HG02885 (cell line): ENCODE measurements around the gene OCEL1.

Experiments
- ATAC-seq: cut with Tn5 transposase; IDR thresholded peaks from one replicate; pipeline ENCODE4 v1.9.1; 2021; ENCODE audit warnings: mild to moderate bottlenecking; ENCODE audit not compliant: unreplicated experiment, poor library complexity

Gene OCEL1

DNA sequence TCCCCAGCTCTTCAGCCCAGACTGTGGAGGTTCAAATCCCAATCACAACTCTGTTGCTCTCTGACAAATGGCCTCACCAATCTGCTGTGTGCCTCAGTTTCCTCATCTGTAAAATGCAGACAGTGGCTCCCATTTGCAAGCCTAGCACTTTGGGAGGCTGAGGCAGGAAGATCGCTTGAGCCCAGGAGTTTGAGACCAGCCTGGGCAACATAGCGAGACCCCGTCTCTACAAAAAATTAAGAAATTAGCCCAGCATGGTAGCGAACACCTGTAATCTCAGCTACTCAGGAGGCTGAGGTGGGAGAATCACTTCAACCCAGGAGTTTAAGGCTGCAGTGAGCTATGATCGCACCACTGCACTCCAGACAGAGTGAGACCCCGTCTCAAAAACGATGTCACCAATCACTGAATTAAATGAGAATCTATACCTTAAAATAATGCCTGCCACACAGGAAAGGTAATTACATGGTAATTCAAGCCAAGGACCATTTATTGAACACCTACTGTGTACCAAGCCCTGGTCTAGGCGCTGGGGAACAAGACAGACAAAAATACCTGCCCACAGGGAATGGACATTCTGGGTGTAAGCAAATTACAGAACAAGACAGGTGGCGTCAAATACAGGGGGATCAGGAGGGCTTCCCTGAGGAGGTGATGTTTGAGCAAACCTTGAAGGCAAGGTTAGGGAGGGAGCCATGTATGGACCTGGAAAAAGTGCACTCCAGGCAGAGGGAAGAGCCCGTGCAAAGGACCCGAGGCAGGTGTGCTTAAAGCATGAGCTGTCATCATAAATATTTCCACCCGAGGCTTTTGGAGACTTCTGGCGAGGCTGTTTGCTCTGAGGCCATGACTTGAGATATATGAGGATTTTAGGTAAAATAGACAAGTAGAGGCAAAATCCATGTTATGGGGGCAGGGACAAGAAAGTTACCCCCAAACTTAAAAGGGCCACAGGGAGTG lies 12.0 kb downstream of the OCEL1 start:
- no peak for ATAC-seq

DNA sequence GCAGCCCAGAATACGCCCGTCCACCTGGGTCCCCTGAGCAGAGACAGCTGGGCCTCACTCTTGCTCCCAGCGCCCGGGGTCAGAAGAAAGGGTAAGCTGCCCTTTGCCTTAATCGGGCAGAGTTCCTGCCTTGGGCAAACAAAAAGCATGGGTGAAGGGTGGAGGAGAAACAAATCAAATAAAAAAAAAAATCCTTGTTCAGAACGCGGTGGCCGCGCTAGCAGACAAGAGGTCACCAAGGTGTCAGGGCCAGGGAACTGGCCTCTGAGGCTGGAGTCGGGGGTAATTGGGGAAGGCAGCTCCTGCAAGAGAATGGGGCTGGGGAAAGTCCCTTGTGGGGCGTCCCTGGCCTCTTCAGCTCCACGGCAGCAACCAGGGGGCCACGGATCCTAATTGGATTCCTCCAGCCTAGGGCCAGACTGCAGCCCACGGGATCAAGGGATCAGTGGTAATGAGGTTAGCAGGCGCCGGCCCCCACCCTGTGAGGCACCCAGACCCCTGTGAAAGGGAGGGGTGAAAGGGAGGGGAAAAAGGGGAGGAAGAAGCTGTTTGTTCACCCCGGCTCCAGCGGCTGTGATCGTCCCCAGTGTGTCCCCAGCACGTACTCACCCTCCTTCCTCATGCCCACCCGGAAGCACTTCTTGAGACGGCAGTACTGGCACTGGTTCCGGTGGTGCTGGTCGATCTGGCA lies 14.2 kb downstream of the OCEL1 start:
- no peak for ATAC-seq

DNA sequence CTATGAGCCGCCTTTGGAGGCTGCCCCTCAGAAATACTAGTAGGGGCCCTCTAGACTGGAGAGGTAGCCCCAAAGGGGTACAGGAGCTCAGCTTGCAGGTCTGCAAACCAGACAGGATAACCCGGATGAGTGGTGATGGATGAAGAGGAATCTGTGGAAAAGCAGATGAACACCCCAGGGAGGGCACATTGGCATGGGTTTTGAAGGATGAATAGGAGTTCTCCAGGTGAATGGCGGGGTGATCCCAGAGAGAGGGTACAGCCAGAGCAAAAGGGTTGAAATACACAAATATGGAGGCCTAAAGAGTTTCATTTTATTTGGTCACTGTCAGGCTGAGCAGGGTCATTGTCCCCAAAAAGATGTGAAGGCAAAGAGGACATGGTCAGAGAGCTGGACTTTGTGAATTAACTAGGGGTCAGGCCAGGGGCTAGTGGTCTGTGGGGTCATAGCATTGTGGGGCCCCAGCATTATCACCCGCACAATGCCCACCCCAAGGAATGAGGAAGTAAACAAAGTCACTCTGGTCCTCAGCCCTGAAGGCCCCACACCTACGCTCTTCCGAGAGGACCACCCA lies 14.9 kb downstream of the OCEL1 start:
- ATAC-seq = no peak

DNA sequence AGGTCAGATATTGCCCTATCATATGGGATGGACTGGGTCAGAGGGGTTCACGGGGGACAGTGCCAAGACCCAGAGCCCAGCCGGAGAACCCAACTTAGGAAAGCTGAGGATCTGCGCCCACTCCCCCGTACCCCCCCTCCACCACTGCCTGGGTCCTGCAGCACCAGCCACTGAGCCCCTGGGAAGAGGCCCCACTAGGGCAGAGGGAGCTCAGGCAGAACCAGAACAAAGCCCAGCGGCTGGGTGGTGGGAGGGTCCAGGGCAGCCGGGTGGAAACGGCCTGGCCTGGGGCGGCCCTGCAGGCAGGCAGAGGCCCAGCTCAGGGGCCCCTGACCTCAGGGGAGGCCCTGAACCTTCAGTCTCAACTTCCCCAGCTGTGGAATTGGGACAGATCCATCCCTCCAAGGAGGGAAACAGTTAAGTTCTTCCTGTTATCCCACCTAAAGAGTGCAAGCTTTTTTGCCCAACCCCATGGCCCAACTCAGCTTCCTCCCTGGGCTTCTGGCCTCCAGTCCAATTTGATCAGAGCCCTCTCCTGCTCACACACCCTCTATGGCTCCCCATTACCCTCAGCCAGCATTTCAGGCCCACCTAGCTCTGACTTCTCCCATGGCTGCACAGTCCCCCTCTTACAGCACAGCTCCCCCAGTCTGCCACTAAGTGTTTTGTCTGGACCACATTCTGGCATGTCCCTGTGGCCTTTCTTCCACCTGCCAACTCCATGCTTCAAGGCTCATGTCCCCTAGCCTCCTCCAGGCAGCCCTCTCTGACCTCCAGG lies 16.6 kb downstream of the OCEL1 start:
- ATAC-seq = no peak

DNA sequence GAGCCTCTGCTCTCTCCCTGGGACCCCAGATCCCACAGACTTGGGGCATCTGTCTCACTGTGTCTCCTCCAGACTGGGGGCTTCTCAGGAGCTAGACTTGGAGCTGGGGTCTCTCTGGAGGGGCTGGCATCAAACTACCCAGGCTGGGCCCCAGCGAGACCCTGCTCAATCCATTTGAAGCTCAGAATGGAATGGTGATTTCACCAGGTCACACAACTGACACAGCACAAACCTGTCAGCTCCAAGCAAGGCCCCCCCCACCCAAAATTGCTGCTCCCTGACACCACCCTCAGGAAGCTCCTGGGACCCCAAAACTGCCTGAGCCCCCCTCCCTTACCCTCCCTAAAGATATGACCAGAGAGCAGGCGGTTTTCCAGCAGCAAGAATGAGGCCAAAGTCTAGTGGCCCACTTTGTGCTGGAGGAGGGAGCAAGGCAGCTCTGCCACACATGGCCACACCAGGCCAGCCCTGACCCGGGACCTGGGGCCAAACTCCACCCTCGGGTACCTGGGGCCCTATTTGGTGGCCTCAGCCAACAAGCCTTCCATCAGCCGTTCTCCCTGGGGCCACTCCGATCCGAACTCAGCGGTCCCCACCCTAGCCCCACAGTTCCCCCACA lies 17.3 kb downstream of the OCEL1 start:
- no peak for ATAC-seq

DNA sequence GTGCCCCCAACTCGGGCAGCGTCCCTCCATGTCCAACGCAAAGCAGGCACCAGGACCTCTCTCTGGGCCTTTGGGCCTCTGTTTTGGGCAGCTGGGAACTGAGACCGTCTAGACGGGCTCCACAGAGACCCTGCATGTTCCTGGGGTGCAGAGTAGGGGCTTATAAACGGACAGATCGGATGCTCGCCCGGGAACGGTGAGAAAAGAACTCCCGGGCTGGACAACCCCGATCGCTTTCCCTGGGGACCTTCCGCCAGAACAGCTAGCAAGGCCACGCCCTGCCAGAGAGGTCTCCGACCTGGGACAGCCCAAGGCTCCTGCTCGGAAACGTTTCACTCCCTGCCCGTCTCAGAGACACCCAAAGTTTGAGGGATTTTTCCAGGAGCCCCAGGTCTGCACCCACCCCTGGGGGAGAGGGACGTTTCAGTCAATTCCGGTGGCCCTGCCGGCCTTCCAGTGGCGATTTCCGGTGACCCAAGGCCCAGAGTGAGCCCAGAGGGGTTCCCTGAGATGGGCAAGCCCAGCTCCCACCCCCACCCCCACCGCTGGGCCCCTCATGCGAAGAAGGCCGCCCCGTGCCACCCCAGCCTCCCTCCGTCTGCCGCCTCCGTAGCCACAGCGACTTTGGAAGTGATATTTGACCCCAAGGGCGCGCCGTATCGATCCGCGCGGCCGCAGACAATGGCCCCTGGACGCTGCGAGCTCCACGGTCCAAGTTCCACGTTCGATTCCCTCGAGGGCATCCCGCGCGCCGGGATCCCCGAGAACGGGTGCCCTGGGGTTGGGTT lies 18.0 kb downstream of the OCEL1 start:
- ATAC-seq = no peak

DNA sequence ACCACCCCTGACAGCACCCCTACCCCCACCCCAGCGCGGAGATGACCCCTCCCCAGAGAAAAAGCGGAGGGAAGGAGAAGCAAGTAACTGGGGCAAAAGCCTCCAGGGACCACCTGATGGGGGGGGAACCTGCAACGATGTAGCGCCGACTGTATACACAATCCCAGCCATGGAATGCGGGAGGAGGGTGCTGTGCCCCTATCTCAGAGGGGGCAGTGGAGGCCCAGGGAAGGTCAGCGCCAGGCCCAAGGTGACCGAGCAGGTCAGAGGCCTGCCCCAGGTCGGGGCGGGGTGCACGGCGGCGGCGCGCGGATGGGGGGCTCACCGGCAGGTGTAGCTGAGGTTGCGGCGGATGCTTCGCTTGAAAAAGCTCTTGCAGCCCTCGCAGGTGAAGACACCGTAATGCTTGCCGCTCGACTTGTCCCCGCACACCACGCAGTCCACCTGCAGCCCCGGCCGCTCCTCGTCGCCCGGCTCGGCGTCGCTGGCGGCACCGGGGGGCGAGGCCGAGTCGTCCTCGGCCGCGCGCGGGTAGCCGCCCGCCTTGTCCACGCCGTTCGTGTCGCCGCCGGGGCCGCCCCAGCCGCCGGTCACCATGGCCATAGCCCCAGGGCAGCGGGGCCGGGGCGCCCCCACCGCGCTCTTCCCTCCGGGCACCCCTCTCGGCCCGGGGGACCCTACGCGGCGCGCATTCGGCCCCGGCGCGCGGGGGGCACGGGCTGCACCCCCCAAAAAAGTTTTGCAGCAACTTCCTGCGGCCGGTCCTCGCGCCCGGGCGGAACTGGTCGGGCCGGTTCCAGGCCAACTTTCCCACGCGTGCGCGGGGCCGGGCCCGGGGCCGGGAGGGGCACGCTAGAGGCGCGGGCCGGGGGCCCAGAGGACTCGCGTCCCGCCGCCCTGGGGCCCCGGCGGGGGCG lies 18.9 kb downstream of the OCEL1 start:
- peak; percentile 22 for ATAC-seq

DNA sequence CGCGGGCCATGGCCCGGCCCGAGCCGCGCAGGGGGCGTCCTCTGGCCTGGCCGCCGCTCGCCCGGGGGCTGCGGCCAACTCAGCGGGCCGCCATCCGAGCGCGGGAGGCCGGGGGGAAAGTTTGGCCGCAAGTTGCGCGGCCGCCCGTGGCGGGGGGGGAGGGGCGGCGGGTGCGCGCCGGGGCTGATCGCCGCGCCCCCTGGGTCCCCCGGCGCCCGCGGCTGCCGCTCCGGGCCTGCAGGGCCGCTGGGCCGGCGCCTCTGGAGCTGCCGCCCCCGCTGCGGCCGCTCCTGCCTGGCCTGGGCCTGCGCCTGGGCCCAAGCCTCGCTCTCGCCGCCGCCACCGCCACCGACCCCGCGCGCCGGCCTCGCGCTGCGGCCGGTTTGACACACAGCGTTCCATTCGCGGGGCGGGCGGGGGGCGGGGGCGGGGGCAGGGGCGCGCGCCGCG lies 19.5 kb downstream of the OCEL1 start, which contains the start of gene NR2F6:
NR2F6 (minus strand) TSS at position 385 of the 450 bp plus-strand sequence. CDS start 699 bp downstream, outside the sequence.
- no peak for ATAC-seq

DNA sequence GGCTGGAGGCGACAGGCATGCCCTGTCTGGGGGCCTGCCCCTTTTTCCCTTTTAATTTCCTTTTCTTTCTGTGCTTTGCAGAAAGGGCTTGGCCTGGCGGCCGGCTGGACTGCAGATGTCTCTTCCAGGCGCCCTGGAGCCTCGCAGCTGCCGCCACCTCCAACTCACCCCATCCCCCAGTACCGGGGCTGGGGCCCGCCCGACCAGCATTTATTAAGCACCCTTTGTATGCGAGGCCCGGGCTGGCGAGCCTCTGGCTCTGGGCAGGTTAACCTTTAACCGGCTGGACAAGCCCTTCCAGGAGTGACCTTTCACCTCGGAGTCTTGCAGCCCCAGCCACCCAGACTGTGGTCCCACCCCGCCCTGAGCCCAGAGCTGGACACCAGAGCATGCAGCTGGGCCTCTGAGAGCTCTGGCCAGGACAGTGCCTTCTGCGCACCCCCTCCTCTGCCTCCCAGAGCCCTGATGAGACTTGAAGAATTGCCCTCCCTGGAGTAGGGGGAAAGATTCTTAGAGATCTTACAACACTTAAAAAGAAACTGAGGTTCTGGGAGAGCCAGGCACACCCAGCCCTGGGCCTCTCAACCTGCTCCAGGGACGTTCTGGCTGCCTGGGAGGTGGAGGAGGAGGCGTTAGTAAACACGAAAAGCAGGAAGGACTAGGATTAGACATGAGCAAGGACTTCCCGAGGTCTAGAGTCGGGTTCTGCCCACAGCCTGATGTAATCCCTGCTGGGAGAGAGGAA lies 20.8 kb downstream of the OCEL1 start:
- no peak for ATAC-seq

DNA sequence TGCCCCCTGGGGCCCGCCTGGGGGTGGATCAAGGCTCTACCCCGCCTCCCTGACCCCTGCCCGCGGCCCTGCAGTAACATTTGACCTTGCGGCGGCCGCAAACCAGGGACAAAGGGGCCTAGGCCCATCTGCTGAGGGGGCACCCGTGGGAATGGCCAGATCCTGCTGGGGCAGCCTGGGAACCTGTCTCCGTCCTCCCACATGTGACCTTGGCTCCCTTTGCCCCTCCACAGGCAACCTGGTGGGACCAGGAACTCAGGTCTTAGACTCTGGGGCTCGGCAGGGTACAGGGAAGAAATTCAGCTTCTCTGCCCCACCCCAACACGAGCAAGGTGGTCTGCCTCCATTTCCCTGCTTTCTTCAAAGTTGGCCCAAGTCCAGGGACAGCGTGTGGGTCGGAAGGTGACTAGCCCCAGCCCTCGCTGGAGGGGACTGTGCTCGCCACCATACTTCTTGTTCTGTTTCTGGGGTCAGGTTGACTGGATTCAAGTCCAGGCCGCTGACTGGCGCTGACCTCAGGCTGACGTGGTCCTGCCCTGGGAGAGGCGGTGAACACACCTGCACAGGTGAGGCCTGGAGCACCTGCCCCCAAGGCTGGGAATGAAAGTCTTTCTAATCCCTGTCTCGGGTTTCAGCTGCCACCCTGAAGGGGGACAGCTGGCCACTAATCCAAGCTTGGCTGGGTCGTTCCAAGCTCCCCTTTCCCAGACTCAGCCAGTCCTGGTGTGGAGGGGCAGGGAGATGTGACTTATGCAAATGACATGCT lies 22.2 kb downstream of the OCEL1 start:
- no peak for ATAC-seq

DNA sequence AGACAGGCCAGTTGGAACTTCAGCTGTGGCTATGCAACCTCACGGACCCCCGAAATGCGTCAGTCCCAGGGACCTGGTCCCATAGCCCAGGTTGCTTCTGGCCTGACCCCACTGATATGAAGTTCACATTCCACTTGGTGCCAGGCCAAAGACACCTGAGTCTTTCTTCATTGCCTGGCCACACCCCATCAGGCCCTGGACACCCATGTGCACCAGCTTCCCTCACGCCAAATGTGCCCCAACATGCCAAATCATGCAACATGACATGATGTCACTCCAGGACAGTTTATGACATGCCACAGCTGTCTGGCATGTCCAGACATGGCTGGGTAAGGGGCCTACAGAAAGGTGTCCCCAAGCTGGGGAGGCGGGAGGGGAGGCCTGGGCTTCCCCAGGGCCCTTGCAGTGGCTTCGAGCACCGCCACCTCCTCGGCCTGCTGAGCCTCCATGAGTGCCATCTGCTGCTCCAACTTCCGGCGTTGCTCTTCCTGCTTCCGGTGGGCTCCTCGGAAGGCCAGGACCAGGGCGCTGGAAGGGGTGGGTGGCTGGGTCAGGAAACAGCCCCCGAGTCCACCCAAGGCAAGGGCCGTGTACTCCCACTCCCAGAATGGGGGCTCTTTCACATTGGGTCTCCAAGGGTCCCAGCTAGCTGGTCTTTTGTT lies 24.0 kb downstream of the OCEL1 start:
- ATAC-seq = no peak

DNA sequence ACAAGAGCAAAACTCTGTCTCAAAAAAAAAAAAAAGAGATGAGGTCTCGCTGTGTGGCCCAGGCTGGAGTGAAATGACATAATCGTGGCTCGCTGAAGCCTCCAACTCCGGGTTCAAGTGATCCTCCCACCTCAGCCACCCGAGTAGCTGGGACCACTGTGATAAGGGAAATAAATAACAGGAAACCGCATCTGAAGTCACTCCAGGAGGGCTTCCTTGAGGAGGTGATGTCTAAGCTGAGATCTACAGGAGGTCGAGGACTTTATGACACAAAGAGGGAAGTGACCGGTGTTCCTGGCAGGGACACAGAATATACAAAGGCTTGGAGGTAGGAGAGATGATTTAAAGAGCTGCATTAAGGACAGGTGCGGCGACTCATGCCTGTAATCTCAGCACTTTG lies 28.6 kb downstream of the OCEL1 start:
- no peak for ATAC-seq

DNA sequence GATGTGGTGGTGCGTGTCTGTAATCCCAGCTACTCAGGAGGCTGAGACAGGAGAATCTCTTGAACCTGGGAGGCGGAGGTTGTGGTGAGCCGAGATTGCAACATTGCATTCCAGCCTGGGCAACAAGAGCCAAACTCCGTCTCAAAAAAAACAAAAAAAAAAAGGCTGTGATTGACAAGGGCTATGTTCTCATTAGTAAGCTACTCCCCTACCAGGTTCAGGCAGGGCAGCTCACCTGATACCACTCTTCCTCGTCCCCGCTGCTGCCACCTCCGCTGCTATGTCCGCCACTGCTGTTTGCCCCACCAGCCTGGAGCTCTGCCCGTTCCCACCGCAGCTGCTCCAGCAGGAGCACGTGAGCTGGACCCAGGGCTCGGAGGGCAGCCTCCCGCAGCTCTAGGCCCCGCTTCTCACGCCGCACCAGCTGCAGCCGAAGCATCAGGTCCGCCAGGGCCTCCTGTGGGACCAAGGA lies 29.2 kb downstream of the OCEL1 start:
- no peak for ATAC-seq

DNA sequence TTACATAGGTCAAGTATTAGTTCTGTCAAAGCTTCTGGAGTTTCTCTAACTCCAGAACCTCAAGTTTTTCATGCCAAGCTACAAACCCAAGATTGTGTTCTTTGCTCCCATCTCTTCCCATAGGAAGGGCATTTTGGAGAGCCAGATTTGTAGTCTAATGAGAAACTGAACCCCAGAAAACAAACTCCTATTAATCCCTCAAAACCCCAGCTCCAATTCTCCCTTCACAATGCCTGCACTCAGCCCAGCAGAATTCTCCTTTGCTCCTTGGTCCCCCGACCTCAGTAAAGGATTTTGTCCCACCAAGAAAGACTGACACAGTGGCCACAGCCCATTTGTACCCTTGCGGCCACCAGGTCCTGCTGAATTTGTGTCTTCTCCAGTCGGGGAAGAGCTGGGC lies 30.1 kb downstream of the OCEL1 start:
- no peak for ATAC-seq

DNA sequence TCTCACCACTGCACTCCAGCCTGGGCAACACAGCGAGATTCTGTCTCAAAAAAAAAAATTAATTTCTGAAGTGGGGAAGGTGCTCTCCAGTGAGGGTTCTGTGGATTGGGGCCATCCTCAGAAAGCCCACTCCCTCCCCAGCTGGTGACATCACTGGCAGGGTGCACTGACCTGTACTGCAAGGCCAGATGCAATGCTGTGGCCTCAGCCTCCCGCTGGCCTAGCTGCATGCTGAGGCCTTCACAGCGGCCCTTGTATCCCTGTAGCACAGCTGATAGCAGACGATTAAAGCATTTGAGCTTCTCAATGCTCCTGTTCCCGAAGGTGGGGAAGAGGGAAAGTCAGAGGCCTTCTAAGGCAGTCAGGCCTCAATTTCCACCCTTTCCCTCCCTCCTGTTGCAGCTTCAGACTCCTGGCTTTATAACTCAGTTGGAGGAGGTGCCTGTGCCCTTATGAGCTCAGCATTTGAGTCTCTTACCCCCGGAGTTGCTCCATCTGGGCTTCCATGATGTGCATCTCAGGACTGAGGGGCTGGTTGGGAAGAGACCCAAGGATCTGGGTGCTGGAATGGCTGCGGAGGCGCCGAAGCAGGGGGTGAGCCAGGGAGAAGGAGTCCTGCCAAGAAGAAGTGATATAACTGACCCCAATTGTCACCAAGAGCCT lies 33.2 kb downstream of the OCEL1 start:
- no peak for ATAC-seq
